ENCODE measurements around the gene GNRH2.

DNA sequence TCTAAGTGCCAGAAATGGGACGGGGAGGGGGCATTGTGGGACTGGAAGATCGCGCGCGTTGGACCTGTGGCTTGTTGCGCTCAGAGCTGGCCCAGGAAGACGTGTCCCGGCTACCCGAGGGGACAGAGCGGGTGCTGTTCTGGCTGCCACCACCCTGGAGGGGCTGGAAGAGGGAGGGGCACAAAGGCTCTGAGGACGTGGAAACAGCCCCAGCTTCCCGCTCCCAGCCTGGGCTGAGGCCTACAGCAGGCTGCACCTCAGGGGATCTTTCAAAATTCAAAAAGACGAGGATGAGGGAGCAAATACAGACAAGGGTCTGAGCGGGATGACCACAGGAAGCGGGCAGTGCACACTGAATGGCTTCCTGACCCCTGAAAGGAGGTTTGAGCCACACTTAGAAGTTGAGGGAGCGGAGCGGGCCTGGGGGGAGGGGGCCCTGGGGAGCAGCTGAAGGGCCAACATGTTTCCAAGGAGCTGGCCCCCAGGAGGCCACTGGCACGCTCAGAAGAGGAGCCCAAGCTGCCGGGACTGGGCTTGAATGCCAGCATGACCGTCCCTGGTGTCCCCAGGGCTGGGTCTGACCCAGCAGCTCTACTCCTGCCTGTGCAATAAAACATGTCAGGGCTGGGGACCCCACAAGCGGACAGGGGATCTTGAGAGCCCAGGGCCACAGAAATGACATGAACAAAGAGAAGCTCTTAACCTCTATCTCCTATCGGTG is 29.3 kb downstream of the GNRH2 start:
- TF ChIP-seq, protein P1, sequence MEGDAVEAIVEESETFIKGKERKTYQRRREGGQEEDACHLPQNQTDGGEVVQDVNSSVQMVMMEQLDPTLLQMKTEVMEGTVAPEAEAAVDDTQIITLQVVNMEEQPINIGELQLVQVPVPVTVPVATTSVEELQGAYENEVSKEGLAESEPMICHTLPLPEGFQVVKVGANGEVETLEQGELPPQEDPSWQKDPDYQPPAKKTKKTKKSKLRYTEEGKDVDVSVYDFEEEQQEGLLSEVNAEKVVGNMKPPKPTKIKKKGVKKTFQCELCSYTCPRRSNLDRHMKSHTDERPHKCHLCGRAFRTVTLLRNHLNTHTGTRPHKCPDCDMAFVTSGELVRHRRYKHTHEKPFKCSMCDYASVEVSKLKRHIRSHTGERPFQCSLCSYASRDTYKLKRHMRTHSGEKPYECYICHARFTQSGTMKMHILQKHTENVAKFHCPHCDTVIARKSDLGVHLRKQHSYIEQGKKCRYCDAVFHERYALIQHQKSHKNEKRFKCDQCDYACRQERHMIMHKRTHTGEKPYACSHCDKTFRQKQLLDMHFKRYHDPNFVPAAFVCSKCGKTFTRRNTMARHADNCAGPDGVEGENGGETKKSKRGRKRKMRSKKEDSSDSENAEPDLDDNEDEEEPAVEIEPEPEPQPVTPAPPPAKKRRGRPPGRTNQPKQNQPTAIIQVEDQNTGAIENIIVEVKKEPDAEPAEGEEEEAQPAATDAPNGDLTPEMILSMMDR (IDR thresholded peaks at IDR 0.05): no peak
- TF ChIP-seq POLR2A (IDR thresholded peaks at IDR 0.05): no peak

Data from lower leg skin (tissue), 3 donors.